Measurements from ENCODE around the gene RGS7. TPM values are rescaled to one million over a fixed set of nuclear protein-coding genes. Genes with fewer than 3 reads are reported as not detected.

Gene RGS7
- 1 to 10 TPM in 2 of 7 donors, under 1 TPM in 4, not detected in 1; 0.49 to 1.8 (median 0.77) TPM for total RNA-seq
- polyA plus RNA-seq: 1 to 10 TPM in 1 of 3 donors, under 1 TPM in 2; 0.09 to 1.6 (median 0.35) TPM
- long read RNA-seq, donor 1: 0 reads
- long read RNA-seq, donor 2: 0 reads

DNA sequence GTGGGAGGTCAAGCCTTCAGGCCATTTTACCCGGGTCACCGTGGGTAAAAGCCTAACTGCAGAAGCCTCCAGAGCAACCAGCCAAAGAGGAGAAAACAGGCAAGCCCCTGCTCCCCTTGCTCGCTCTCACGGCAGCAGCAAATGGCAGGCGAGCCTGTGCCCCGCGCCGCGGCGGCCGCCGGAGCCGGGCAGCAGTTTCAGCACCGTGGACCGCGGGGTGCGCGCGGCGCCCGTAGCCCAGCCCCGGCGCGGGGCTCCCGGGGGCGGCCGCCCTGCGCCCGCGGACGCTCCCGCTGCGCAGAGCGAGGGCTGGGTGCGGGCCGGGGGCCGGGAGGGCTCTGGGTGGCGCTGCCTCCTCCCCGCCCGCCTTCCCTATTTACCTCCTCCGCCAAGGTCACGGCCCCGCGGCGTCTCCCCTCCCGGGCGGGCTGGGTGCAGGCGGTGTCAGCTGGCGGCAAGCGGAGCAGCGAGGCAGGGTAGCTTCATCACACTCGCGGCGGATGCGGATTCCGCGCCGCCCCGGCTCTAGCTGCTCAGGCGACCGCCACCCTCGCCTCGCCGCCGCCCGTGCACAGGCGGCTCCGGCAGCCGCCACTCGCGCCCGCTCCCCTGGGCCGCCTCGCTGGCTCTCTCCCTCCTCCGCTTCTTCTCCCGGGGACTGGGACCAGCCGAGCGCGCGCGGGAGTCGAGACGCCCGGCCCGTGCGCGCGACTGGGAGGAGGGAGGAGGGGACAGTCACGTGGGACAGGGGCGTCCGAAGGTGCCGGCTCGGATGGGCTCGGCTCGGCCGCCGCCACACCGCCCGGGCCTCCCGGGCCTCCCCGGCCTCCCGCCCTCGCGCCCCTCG lies at the start of gene RGS7:
TSS of gene RGS7 (minus strand) at position 687 of the 847 bp plus-strand sequence.
- peak; percentile 83 for DNase-seq
- H3K27me3 ChIP-seq (replicated peaks in 1 of 7): peaks cover 0 to 65% (median 25%) of the 10 kb centered on the region in 7 donors
- WGBS, 5 donors: 1 to 4% (median 1%) methylated on average over 26 to 105 of the region's 105 CpGs

DNA sequence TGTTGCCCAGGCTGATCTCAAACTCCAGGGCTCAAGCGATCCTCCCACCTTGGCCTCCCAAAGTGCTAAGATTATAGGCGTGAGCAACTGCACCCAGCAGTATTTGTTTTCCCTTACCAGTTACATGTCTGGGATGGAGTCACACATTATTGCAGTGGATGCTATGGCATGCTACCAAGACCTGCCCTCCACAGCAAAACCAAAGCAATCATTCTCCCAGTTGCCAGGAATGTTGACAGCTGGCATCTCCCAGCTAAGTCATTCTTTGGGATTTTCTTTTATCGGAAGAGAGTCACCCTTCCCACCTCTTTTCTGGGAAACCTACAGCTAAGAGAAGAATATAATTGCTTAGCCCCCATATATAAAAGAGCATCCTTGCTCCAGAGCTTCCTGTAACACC lies 49.4 kb upstream of the RGS7 start:
- H3K36me3 ChIP-seq: no peaks in the 10 kb centered on the region
- H3K27me3 ChIP-seq (replicated peaks in 1 of 7): no peaks in the 10 kb centered on the region
- intact Hi-C loops (cut with DNase I; ENCODE audit: low total_unique reads): no loop called here
- 88 to 97% (median 94%) methylated on average over 3 of the region's 3 CpGs for WGBS, 5 donors
- no peaks in the 10 kb centered on the region for H3K4me1 ChIP-seq
- H3K9me3 ChIP-seq: no peaks in the 10 kb centered on the region
- no peak overlapping the region for H3K4me3 ChIP-seq
- TF ChIP-seq POLR2A (IDR thresholded peaks at IDR 0.05) (no peak), POLR2AphosphoS5 (IDR thresholded peaks at IDR 0.05) (no peak)
- TF ChIP-seq, protein P1, sequence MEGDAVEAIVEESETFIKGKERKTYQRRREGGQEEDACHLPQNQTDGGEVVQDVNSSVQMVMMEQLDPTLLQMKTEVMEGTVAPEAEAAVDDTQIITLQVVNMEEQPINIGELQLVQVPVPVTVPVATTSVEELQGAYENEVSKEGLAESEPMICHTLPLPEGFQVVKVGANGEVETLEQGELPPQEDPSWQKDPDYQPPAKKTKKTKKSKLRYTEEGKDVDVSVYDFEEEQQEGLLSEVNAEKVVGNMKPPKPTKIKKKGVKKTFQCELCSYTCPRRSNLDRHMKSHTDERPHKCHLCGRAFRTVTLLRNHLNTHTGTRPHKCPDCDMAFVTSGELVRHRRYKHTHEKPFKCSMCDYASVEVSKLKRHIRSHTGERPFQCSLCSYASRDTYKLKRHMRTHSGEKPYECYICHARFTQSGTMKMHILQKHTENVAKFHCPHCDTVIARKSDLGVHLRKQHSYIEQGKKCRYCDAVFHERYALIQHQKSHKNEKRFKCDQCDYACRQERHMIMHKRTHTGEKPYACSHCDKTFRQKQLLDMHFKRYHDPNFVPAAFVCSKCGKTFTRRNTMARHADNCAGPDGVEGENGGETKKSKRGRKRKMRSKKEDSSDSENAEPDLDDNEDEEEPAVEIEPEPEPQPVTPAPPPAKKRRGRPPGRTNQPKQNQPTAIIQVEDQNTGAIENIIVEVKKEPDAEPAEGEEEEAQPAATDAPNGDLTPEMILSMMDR (IDR thresholded peaks at IDR 0.05 in 8 of 11, conservative IDR thresholded peaks at IDR 0.05 in 3 of 11): no peak
- DNase-seq: no peak
- H3K27ac ChIP-seq: no peak overlapping the region

More for the DNA sequence above, at the start of gene RGS7:
- no peaks in the 10 kb centered on the region for H3K9me3 ChIP-seq
- H3K4me1 ChIP-seq: peaks cover 0 to 21% (median 8%) of the 10 kb centered on the region in 6 donors
- H3K36me3 ChIP-seq: no peaks in the 10 kb centered on the region
- TF ChIP-seq POLR2A (IDR thresholded peaks at IDR 0.05) (no peak), POLR2AphosphoS5 (IDR thresholded peaks at IDR 0.05) (no peak)
- TF ChIP-seq, protein P1 (IDR thresholded peaks at IDR 0.05 in 8 of 11, conservative IDR thresholded peaks at IDR 0.05 in 3 of 11): no peak
- intact Hi-C loops (cut with DNase I; ENCODE audit: low total_unique reads): no loop called here
- no peak within 1 kb of the TSS for H3K27ac ChIP-seq
- H3K4me3 ChIP-seq: peak within 1 kb of the TSS; percentile 34 to 79 (median 56)

- intact Hi-C loops (cut with DNase I; ENCODE audit: low total_unique reads): no loop called here
- Histone ChIP-seq H3K27ac (no peak overlapping the region), H3K36me3 (no peaks in the 10 kb centered on the region), H3K4me1 (no peaks in the 10 kb centered on the region), H3K27me3 (replicated peaks in 1 of 7) (no peaks in the 10 kb centered on the region), H3K9me3 (no peaks in the 10 kb centered on the region), H3K4me3 (no peak overlapping the region)
- 61 to 79% (median 75%) methylated on average over 6 of the region's 6 CpGs for WGBS, 5 donors
- TF ChIP-seq POLR2AphosphoS5 (IDR thresholded peaks at IDR 0.05): no peak
- TF ChIP-seq, protein P1 (IDR thresholded peaks at IDR 0.05 in 8 of 11, conservative IDR thresholded peaks at IDR 0.05 in 3 of 11): no peak
- no peak for TF ChIP-seq POLR2A (IDR thresholded peaks at IDR 0.05)
- DNase-seq: no peak
Observed at GRCh38 chr1:241401156-241401555, 44.2 kb upstream of the RGS7 start.
